GM18951 (cell line): ENCODE results near the gene USP2.

Source experiments
- POLR2A ChIP-seq: IDR thresholded peaks from 4 replicates; pipeline ENCODE4 v1.6.1; 2011; ENCODE audit warnings: mild to moderate bottlenecking; ENCODE audit not compliant: insufficient read length, insufficient read depth; ENCODE audit errors: extremely low read depth
- in situ Hi-C: fragments of 300-500 bp; cut with MboI; formaldehyde crosslinking; loops from one replicate; pipeline ENCODE4 v1.12.0; 2022; ENCODE audit warnings: low sequenced_read_pairs, mixed read lengths, inconsistent platforms; ENCODE audit not compliant: unreplicated experiment

USP2 gene

GRCh38 chr11:119307219-119307618, 74.3 kb downstream of the USP2 start:
- in situ Hi-C loops: no loop called here
- TF ChIP-seq POLR2A: no peak

- in situ Hi-C loops: no loop called here
- TF ChIP-seq POLR2A: no peak
Observed at GRCh38 chr11:119306373-119306890, 75.1 kb downstream of the USP2 start.

GRCh38 chr11:119305556-119306372, 75.7 kb downstream of the USP2 start:
- in situ Hi-C loops: no loop called here
- no peak for TF ChIP-seq POLR2A
